Measurements from ENCODE around the gene JUND.

JUND gene

DNA sequence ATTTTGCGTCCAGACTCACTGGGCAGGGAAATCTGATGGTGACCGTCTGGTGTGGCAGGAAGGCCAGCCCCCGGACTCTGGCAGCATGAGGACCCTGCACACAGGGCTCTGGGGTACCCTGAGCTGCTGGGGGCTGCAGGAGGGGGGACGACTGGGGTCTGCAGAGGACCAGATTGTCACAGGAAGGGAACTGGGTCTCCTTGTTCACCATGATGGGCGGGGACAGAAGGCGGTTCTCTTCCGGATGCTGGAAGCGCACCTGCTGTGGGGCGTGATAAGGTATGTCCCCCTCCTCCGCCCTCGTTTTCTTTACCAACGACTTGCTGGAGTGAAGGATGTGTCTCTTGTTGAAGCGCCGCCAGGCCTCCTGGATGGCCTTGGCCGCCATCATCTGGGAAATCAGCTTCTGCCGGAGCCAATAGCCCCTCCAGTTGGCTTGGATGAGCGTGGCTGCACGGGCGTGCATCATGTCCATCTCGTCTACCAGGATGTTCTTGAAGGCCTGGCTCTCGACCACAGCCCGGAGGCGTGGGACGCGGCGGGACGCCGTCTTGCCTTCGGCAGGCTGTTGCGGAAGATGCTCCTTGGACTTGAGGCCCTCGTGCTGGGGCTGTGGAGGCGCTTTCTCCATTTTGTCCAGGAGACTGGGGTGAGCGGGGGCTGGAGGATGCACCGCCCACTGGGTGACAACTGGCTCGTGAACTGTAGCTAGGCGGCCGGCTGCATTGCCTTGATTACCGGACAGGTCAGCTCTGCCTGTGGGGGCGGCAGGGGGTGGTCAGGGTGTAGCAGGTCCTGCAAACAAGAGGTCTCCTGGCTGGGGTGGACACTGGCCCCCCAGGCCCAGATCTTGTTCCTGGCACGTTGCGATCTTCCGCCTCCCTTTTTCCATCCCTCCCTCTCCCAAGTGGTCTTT, 14.4 kb downstream of the JUND start:
- DNase-seq: no peak

- no peak for DNase-seq
Observed at GRCh38 chr19:18265582-18265981, 15.8 kb downstream of the JUND start.

DNA sequence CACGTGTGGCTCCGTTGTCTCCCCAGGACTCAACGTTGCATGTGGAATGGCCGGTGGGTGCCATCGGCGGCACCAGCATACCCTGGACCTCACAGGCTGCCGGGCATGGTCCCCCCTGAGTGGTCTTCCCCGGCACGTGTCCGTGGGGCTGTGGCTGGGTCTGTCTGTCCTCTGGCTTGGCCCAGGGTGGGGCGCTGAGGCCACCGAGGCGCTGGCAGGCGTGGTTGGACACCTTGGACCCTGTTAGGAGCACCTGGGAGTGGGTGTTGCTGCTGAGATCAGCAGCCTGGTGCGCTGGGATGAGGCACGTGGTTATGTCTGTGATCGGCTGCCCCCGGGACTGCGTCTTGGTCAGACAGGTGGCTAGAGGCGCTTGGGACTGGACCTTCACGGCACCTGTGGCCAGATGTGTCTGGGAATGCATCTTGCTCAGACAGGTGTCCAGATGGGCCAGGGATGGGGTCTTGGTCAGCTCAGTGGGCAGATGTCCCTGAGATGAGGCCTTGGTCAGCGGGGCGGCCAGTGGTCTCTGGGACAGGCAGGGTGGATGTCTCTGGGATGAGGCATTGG, 16.4 kb downstream of the JUND start:
- no peak for DNase-seq

GRCh38 chr19:18264137-18264854, 17.1 kb downstream of the JUND start:
- DNase-seq: no peak

DNA sequence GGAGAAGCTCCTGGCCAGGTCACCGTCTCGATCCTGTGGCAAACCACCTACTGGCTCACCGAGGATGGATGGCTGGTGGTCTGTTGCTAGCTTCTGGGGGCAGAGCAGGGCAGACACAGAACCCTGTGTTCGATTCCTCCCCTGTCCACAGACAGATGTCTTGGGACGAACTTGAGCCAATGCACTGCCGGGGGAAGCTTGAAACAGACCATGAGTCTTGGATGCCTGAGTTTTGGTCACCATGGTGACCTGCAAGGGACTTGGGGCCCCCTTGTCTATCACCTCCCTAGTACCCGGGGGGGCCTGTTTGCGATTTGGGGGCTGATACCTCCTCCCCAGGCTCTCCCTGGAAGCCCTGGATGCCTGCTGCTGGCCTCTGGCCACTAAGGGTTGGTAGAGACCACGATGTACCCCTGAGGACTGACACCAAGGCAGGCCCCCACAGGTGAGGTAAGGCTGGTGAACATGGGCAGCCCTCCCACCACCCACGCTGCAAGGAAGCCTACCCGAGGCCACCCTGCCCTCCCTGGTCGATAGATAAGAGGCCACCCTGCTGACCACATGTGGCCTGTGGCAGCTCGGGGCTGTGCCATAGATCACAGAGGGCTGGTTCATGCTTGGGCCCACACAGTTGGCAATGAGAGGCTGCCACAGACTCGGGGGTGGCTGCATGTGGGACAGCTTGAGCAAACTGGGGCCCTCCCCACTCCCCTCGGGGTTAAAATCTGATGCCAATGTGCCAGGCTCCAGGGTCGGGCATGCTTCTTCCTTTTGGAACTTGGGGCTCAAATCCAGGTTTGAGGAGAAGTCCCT, 17.9 kb downstream of the JUND start:
- DNase-seq: no peak

GRCh38 chr19:18262917-18263316, 18.5 kb downstream of the JUND start:
- no peak for DNase-seq

DNA sequence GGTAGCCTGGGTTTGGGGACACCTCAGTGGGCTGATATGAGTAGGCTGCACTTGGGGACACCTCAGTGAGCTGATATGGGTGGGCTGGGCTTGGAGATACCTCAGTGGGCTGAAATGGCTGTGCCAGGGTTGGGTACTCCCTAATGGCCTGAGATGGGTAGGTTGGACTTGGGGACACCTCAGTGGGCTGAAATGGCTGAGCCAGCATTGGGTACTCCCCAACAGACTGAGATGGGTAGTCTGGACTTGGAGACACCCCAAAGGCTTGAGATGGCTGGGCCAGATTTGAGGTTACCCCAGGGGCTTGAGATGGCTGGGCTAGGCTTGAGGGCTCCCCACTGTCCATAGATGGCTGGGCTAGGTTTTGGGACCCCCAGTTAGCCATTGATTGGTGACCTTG, 19.3 kb downstream of the JUND start:
- DNase-seq: no peak

GRCh38 chr19:18261474-18261873, 19.9 kb downstream of the JUND start:
- DNase-seq: no peak

DNA sequence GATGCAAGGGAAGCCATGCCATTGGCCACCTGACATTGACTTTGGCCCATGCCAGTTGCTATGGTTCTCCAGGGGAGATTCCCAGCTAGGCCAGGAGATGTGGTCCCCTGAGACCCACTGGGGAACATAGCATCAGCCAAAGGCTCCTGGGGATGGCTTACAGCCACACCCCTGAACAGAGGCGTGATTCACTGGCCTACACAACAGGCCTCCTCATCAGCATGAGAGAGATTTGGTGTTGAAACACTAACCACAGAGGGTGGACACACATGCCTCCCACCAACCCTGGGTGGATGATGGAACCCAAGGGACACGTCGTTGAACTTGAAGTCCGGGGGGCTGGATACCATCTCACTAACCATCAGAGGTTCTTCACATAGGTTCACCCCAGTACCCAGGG, 21.5 kb downstream of the JUND start:
- no peak for DNase-seq

DNA sequence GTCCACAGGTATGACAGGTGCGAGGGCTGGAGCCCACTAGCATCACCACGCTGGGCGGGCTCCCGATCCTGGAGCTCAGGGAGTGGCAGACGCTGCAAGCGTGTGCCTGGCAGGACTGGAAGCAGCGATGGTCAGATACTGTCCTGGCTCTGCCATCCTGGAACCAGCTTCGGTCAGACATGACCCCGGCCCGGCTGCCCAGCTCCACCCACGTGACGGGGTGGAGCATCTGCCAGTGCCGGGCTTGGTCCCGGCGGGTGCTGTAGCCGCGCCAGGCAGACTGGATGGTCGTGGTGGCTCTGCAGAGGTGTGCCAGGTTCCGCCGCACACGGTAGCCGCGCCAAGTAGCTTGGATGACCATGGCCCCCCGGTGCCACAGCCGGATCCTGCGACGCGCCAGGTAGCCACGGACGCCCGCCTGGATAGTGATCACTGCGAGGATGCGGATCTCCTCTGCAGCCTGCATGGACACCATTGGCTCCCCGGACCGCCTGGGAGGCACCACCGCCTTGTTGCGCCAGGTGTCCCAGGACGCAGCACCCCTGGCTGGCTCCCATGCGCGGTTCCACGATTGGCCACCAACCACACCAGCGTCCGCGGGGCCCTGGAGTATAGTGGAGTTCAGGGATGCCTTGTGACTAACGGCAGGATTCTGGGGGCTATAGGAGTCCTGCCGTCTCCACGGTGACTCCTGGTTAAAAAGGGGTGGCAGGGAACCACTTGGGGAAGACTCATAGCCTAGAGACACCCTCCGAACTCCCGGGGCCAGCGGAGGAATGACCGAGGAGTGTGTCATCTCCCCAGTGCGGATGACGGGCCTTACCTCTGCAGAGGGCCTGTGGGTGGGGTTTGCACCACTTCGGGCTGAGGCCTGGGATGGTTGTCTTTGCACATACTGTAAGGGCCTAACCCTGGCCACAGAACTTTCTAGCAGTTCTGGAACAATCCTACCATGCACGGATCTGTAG, 23.6 kb downstream of the JUND start:
- DNase-seq: no peak

DNA sequence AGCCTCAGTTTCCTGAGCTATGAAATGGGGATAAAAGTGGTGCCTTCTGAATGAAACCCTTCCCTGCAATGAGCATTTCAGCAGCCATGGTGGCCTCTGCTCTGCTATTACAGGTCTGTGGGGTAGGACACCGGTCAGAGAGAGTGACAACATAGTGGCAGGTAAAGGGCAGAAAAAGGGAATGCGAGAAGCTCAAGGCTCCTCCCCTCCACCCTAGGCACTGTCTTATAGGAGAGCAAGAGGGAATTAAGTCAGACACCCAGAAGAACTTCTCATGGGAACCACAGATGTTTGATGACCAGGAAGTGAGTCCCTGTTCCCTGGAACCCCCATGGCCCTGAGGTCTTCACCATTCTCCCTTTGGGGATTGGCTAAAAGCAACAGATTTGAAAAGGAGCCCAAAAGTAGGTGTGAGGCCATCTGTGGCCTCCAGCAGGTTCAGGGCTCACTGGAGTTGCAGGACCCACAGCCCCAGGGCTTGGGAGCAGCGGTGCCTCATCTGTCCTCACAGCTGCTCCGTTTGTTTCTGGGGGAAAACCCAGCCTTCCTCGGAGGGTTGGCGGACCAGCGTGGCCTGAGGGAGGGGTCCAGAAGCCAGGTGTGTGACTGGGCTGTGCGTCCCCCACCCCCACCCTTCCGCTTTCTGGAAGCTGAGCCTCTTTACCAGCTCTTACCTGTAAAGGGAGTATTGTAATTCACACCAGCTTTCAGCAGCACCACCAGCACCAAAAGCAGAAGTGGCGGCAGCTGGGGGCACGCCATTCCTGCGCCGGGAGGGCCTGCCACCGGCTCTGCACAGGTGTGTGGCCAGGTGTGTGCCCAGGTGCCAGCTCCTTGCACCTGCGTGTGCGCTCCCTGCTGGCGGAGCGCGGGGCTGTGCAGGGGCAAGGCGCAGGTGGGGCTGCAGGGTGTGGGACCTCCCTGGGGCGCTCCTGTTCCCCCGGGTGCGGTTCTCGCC, 26.6 kb downstream of the JUND start:
- no peak for DNase-seq

- DNase-seq: no peak
Observed at GRCh38 chr19:18253716-18254115, 27.7 kb downstream of the JUND start.

- no peak for DNase-seq
Observed at GRCh38 chr19:18253130-18253529, 28.3 kb downstream of the JUND start.

- no peak for DNase-seq
Observed at GRCh38 chr19:18252370-18252717, 29.1 kb downstream of the JUND start.

DNA sequence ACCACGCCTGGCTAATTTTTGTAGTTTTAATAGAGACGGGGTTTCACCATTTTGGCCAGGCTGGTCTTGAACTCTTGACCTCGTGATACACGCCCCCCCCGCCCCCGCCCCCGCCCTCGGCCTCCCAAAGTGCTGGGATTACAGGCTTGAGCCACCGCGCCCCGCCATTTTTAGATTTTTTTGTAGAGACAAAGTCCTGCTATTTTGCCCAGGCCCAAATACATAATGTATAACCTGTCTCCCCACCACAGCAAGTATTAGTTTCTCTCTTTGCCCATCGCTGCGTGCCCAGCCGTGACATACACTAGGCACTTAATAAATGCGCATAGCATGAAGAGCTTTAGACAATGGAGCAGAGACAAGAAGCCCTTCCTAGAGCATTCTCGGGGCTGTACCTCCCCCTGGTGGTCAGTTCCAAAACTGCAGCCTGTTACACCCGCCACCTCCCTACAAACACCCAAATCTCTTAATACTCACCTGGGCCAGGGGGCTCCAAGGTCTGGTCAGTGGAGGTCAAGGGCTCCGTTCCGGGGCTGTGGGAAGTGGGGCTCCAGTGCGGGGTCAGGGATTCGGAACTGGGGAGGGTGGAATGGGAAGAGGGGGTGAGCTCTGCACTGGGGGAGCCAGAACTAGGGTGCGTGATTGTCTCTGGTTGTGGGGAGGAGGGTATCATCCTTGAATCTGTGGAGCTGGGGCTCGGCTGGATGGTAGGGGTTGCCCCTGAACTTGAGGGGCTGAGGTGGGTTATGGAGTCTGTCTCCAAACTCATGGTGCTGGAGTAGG, 29.6 kb downstream of the JUND start:
- no peak for DNase-seq

DNA sequence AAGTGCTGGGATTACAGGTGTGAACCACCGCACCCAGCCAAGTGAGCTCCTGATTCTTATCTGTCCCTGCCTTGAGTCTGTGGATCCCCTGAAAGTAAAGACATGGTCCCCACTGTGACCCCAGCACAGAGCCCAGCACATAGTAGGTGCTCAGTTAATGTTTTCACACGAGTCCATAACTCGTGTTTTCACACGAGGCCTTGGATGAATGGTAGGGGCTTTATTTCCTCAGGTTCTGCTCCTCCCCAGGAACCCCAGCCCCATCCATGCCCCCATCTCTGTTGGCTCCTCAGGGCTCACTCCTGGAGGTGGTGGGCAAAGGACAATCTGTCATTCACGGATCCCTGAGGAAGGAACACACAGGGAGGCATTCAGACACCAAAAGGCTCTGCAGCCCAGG, 31.6 kb downstream of the JUND start:
- DNase-seq: no peak

GRCh38 chr19:18245297-18245696, 36.1 kb downstream of the JUND start:
- DNase-seq: no peak

- no peak for DNase-seq
Observed at GRCh38 chr19:18239303-18239702, 42.1 kb downstream of the JUND start.

GRCh38 chr19:18234194-18234593, 47.2 kb downstream of the JUND start:
- no peak for DNase-seq
